ENCODE data around the gene GLYR1.

DNA sequence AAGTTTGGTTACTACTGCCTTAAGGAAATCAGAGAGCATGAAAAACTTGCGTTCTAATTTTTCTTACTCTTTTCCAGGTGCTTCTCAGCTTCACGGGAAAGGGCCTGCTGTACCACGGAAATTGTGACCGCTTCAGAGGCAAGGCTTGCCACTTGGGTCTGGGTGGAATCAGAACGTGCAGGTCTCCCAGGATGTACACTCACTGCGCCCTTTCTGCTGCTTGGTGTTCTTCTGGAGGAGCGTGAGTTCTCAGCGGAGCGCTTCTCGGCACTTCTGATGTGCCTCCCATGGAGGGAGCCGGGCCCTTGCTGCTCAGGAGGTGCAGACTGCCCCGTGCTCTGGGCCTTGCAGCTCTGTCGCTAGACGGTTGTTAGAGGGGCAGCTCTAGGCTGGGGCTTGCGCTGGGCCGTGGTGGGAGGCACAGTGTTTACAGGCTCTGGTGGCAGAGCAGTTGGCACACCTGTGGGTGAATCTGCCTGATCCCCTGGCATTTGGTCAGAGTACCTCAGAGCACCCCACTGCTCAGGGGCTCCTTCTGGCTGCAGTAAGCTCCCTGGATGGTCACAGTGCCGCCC, 33.0 kb upstream of the GLYR1 start:
- TF ChIP-seq, protein P1, sequence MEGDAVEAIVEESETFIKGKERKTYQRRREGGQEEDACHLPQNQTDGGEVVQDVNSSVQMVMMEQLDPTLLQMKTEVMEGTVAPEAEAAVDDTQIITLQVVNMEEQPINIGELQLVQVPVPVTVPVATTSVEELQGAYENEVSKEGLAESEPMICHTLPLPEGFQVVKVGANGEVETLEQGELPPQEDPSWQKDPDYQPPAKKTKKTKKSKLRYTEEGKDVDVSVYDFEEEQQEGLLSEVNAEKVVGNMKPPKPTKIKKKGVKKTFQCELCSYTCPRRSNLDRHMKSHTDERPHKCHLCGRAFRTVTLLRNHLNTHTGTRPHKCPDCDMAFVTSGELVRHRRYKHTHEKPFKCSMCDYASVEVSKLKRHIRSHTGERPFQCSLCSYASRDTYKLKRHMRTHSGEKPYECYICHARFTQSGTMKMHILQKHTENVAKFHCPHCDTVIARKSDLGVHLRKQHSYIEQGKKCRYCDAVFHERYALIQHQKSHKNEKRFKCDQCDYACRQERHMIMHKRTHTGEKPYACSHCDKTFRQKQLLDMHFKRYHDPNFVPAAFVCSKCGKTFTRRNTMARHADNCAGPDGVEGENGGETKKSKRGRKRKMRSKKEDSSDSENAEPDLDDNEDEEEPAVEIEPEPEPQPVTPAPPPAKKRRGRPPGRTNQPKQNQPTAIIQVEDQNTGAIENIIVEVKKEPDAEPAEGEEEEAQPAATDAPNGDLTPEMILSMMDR (IDR thresholded peaks at IDR 0.05): no peak
- TF ChIP-seq CEBPB (IDR thresholded peaks at IDR 0.05): no peak
- no peak for TF ChIP-seq GATA3 (IDR thresholded peaks at IDR 0.05; ENCODE audit: borderline replicate concordance)
- no peak for TF ChIP-seq POLR2A (IDR thresholded peaks at IDR 0.05; ENCODE audit: low read length)
- no peak for TF ChIP-seq KDM1A (IDR thresholded peaks at IDR 0.05; ENCODE audit: low read depth)
- no peak for TF ChIP-seq SMC3 (IDR thresholded peaks at IDR 0.05)
- TF ChIP-seq, protein P2, sequence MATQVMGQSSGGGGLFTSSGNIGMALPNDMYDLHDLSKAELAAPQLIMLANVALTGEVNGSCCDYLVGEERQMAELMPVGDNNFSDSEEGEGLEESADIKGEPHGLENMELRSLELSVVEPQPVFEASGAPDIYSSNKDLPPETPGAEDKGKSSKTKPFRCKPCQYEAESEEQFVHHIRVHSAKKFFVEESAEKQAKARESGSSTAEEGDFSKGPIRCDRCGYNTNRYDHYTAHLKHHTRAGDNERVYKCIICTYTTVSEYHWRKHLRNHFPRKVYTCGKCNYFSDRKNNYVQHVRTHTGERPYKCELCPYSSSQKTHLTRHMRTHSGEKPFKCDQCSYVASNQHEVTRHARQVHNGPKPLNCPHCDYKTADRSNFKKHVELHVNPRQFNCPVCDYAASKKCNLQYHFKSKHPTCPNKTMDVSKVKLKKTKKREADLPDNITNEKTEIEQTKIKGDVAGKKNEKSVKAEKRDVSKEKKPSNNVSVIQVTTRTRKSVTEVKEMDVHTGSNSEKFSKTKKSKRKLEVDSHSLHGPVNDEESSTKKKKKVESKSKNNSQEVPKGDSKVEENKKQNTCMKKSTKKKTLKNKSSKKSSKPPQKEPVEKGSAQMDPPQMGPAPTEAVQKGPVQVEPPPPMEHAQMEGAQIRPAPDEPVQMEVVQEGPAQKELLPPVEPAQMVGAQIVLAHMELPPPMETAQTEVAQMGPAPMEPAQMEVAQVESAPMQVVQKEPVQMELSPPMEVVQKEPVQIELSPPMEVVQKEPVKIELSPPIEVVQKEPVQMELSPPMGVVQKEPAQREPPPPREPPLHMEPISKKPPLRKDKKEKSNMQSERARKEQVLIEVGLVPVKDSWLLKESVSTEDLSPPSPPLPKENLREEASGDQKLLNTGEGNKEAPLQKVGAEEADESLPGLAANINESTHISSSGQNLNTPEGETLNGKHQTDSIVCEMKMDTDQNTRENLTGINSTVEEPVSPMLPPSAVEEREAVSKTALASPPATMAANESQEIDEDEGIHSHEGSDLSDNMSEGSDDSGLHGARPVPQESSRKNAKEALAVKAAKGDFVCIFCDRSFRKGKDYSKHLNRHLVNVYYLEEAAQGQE (IDR thresholded peaks at IDR 0.05): no peak
- TF ChIP-seq, protein P3, sequence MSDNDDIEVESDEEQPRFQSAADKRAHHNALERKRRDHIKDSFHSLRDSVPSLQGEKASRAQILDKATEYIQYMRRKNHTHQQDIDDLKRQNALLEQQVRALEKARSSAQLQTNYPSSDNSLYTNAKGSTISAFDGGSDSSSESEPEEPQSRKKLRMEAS (IDR thresholded peaks at IDR 0.05): no peak
- TF ChIP-seq KDM5A (IDR thresholded peaks at IDR 0.05): no peak
- no peak for TF ChIP-seq CBX2 (IDR thresholded peaks at IDR 0.05; ENCODE audit: borderline replicate concordance, low read depth)

All from A549 (cell line).